Epithelial cell of esophagus (primary cell): ENCODE results near the gene NGF.
"Not testable (repeated sequence)": the region's sequence is repeated elsewhere in the genome, so short reads cannot be mapped to it uniquely, and the experiment has no call there.

Experiments used
- DNase-seq: peaks from one replicate; pipeline ENCODE4 v3.0.0; 2010; ENCODE audit warnings: low read depth
- H3K4me3 ChIP-seq: 2 replicates; pipeline ENCODE4 v1.5.1; 2011; ENCODE audit warnings: mild to moderate bottlenecking, low read length, control low read depth
- CTCF ChIP-seq: IDR thresholded peaks from 2 replicates; pipeline ENCODE4 v1.5.1; 2011; ENCODE audit warnings: low read depth, mild to moderate bottlenecking, low read length, control low read depth, inconsistent platforms; ENCODE audit not compliant: insufficient read depth; ENCODE audit errors: missing control alignments

The NGF gene

GRCh38 chr1:115337633-115338456, at the start of gene NGF:
Gene NGF (minus strand): TSS chr1:115338249. CDS start chr1:115286795, 51,454 bp downstream.
- TF ChIP-seq CTCF, result no peak
- peak; percentile 76 for DNase-seq
- H3K4me3 ChIP-seq, result peak within 1 kb of the TSS; percentile 50

GRCh38 chr1:115383455-115383854, 45.4 kb upstream of the NGF start:
- not testable (repeated sequence) for DNase-seq, H3K4me3 ChIP-seq

- no peak overlapping the region for H3K4me3 ChIP-seq
- no peak for TF ChIP-seq CTCF
- DNase-seq, result no peak
These were observed 41.9 kb upstream of the NGF start for GRCh38 chr1:115379943-115380342.

- peak; percentile 22 for DNase-seq
- H3K4me3 ChIP-seq, result no peak overlapping the region
- TF ChIP-seq CTCF, result no peak
These were observed 39.4 kb upstream of the NGF start for GRCh38 chr1:115377411-115377810.

GRCh38 chr1:115374598-115374997, 36.5 kb upstream of the NGF start:
- no peak for TF ChIP-seq CTCF

GRCh38 chr1:115373305-115373704, 35.3 kb upstream of the NGF start:
- TF ChIP-seq CTCF, result no peak
- no peak overlapping the region for H3K4me3 ChIP-seq
- DNase-seq, result peak; percentile 86

More at GRCh38 chr1:115374598-115374997, 36.5 kb upstream of the NGF start:
- no peak for DNase-seq
- H3K4me3 ChIP-seq, result no peak overlapping the region

GRCh38 chr1:115365738-115366137, 27.7 kb upstream of the NGF start:
- TF ChIP-seq CTCF, result no peak
- DNase-seq, result no peak
- H3K4me3 ChIP-seq, result no peak overlapping the region
